ENCODE results near the gene EPHB1. TPM values are rescaled to one million over a fixed set of nuclear protein-coding genes. Genes with fewer than 3 reads are reported as not detected.

EPHB1 gene
- total RNA-seq, 1 donor from 2014 or later = 0.71 TPM

DNA sequence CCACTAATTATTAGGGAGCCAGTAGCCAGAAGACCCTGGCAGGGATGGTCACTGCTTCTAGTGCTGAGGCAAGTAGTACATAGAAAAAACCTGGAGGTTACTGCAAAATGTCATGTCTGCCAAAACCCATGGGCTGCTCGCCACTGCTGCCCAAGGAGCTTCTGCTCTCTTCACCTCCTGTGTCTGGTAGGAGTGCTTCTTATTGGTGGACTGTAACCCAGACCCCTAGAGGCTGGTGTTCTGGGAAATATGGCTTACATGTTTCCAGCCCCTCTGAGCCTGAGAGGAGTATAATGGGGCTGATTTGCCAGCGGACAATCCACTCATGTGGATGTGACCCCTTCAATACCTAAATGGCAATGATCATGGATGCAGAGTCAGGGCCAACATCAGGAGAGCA lies 286.4 kb downstream of the EPHB1 start:
- Mint-ChIP-seq H3K4me3 (ENCODE audit: low read depth) (no peak overlapping the region), H3K27me3 (ENCODE audit: low read depth) (no peaks in the 10 kb centered on the region), H3K9me3 (no peaks in the 10 kb centered on the region), H3K4me1 (ENCODE audit: low read depth) (no peaks in the 10 kb centered on the region), H3K27ac (no peak overlapping the region), H3K36me3 (ENCODE audit: low read depth) (no peaks in the 10 kb centered on the region)
- DNase-seq (ENCODE audit: low spot score) = no peak
- intact Hi-C loops (cut with micrococcal nuclease) = no loop called here

- intact Hi-C loops (cut with micrococcal nuclease) = no loop called here
- DNase-seq (ENCODE audit: low spot score) = no peak
- Mint-ChIP-seq H3K27ac (no peak overlapping the region), H3K36me3 (ENCODE audit: low read depth) (no peaks in the 10 kb centered on the region), H3K4me3 (ENCODE audit: low read depth) (no peak overlapping the region), H3K4me1 (ENCODE audit: low read depth) (no peaks in the 10 kb centered on the region), H3K27me3 (ENCODE audit: low read depth) (no peaks in the 10 kb centered on the region), H3K9me3 (no peaks in the 10 kb centered on the region)
Observed at GRCh38 chr3:135081856-135082434, 286.9 kb downstream of the EPHB1 start.

DNA sequence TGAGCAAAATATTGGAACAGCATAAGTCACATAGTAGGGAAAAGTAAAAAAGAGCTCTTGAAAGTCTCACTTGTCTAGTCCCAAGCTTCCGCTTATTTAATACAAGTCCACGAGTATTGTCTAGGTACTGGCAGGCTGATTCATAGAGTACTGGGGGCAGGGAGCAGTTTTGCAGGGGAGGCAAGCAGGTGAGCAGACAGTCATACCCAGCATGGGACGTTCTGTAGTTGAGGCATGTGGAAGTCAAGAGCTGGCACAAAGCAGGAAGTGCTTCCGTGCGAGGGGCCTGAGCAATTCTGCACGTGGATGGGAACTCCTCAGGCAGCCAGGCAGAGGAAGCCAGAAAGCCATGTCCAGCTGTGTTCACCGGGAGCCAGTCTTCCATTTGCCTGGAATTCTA lies 287.6 kb downstream of the EPHB1 start:
- Mint-ChIP-seq H3K36me3 (ENCODE audit: low read depth) (no peaks in the 10 kb centered on the region), H3K27ac (no peak overlapping the region), H3K9me3 (no peaks in the 10 kb centered on the region), H3K4me1 (ENCODE audit: low read depth) (no peaks in the 10 kb centered on the region), H3K4me3 (ENCODE audit: low read depth) (no peak overlapping the region), H3K27me3 (ENCODE audit: low read depth) (no peaks in the 10 kb centered on the region)
- no peak for DNase-seq (ENCODE audit: low spot score)
- intact Hi-C loops (cut with micrococcal nuclease) = no loop called here

GRCh38 chr3:135083179-135083578 lies 288.1 kb downstream of the EPHB1 start:
- no peak overlapping the region for H3K4me3 Mint-ChIP-seq (ENCODE audit: low read depth)
- no peak for DNase-seq (ENCODE audit: low spot score)
- intact Hi-C loops (cut with micrococcal nuclease) = no loop called here
- H3K27ac Mint-ChIP-seq = no peak overlapping the region
- H3K36me3 Mint-ChIP-seq (ENCODE audit: low read depth) = no peaks in the 10 kb centered on the region
- no peaks in the 10 kb centered on the region for H3K9me3 Mint-ChIP-seq
- H3K27me3 Mint-ChIP-seq (ENCODE audit: low read depth) = no peaks in the 10 kb centered on the region
- no peaks in the 10 kb centered on the region for H3K4me1 Mint-ChIP-seq (ENCODE audit: low read depth)

DNA sequence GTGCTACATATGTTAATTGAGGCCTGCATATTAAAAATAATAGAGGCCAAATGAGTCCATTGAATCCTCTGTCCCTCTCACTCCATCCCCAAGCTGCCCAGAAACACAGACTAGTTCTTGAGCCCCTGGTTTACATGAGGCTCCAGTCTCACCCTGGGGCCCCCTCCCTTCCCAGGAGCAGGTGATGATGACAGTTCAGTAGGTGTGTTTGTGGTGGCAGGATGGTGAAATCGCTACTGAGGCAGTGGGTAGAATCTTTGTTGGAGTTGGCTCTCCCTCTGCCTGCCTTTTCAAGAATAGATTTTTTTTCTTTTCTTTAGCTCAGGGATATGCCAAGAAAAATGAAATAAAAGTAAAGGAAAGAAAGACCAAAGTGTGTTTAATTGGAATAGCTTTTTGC lies 288.7 kb downstream of the EPHB1 start:
- no peak for DNase-seq (ENCODE audit: low spot score)
- H3K4me3 Mint-ChIP-seq (ENCODE audit: low read depth) = no peak overlapping the region
- intact Hi-C loops (cut with micrococcal nuclease) = no loop called here
- no peak overlapping the region for H3K27ac Mint-ChIP-seq
- no peaks in the 10 kb centered on the region for H3K27me3 Mint-ChIP-seq (ENCODE audit: low read depth)
- no peaks in the 10 kb centered on the region for H3K9me3 Mint-ChIP-seq
- no peaks in the 10 kb centered on the region for H3K36me3 Mint-ChIP-seq (ENCODE audit: low read depth)
- no peaks in the 10 kb centered on the region for H3K4me1 Mint-ChIP-seq (ENCODE audit: low read depth)

GRCh38 chr3:135084405-135084804 lies 289.3 kb downstream of the EPHB1 start:
- Mint-ChIP-seq H3K36me3 (ENCODE audit: low read depth) (no peaks in the 10 kb centered on the region), H3K9me3 (no peaks in the 10 kb centered on the region), H3K27me3 (ENCODE audit: low read depth) (no peaks in the 10 kb centered on the region), H3K27ac (no peak overlapping the region), H3K4me1 (ENCODE audit: low read depth) (no peaks in the 10 kb centered on the region), H3K4me3 (ENCODE audit: low read depth) (no peak overlapping the region)
- intact Hi-C loops (cut with micrococcal nuclease) = no loop called here
- DNase-seq (ENCODE audit: low spot score) = no peak

DNA sequence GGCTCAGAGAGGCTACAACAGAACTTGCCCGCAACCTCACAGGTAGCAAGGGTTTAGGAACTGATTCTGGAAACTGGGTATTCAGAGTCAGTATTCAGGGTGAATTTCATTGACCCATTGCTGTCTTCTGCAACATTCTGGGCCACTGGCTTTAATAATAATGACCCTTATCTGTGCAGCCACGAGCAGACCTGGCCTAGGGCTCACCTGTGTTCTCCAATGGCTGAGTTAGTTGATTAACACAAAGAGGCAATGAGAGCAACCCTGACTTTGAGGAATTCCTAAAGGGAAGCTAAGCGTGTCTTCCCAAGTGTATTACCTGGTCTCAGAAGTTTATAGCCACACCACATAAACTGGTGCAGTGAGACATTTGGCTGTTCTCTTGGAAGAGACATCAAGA lies 289.9 kb downstream of the EPHB1 start:
- Mint-ChIP-seq H3K4me3 (ENCODE audit: low read depth) (no peak overlapping the region), H3K9me3 (no peaks in the 10 kb centered on the region), H3K27ac (no peak overlapping the region), H3K4me1 (ENCODE audit: low read depth) (no peaks in the 10 kb centered on the region), H3K27me3 (ENCODE audit: low read depth) (no peaks in the 10 kb centered on the region), H3K36me3 (ENCODE audit: low read depth) (no peaks in the 10 kb centered on the region)
- intact Hi-C loops (cut with micrococcal nuclease) = no loop called here
- DNase-seq (ENCODE audit: low spot score) = no peak

GRCh38 chr3:135085652-135086436 lies 290.8 kb downstream of the EPHB1 start:
- Mint-ChIP-seq H3K27ac (no peak overlapping the region), H3K27me3 (ENCODE audit: low read depth) (no peaks in the 10 kb centered on the region), H3K36me3 (ENCODE audit: low read depth) (no peaks in the 10 kb centered on the region), H3K4me1 (ENCODE audit: low read depth) (no peaks in the 10 kb centered on the region), H3K9me3 (no peaks in the 10 kb centered on the region), H3K4me3 (ENCODE audit: low read depth) (no peak overlapping the region)
- intact Hi-C loops (cut with micrococcal nuclease) = no loop called here
- no peak for DNase-seq (ENCODE audit: low spot score)

DNA sequence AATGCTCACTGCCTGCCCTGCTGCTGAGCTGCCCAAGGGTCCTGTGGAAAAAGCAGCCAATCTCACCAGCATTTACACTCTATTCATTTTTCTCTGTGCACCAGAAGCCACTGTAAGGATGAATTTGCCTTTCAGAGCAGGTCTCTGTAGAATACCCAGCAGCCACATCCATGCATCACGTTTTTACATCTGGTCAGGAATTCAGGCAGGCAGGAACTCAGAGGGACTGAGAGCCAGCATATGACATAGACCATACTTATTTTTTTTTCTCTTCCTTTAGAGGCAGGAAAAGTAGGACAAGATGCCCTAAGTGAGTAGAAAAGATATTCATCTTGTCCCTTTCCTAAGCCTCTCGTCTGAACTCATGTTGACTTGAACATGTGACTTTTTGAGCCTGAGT lies 292.7 kb downstream of the EPHB1 start:
- H3K9me3 Mint-ChIP-seq = no peaks in the 10 kb centered on the region
- H3K4me3 Mint-ChIP-seq (ENCODE audit: low read depth) = no peak overlapping the region
- intact Hi-C loops (cut with micrococcal nuclease) = no loop called here
- no peaks in the 10 kb centered on the region for H3K27me3 Mint-ChIP-seq (ENCODE audit: low read depth)
- no peak overlapping the region for H3K27ac Mint-ChIP-seq
- no peak for DNase-seq (ENCODE audit: low spot score)
- H3K4me1 Mint-ChIP-seq (ENCODE audit: low read depth) = no peaks in the 10 kb centered on the region
- no peaks in the 10 kb centered on the region for H3K36me3 Mint-ChIP-seq (ENCODE audit: low read depth)

- no peaks in the 10 kb centered on the region for H3K27me3 Mint-ChIP-seq (ENCODE audit: low read depth)
- H3K4me3 Mint-ChIP-seq (ENCODE audit: low read depth) = no peak overlapping the region
Observed at GRCh38 chr3:135089451-135089850, 294.4 kb downstream of the EPHB1 start.

DNA sequence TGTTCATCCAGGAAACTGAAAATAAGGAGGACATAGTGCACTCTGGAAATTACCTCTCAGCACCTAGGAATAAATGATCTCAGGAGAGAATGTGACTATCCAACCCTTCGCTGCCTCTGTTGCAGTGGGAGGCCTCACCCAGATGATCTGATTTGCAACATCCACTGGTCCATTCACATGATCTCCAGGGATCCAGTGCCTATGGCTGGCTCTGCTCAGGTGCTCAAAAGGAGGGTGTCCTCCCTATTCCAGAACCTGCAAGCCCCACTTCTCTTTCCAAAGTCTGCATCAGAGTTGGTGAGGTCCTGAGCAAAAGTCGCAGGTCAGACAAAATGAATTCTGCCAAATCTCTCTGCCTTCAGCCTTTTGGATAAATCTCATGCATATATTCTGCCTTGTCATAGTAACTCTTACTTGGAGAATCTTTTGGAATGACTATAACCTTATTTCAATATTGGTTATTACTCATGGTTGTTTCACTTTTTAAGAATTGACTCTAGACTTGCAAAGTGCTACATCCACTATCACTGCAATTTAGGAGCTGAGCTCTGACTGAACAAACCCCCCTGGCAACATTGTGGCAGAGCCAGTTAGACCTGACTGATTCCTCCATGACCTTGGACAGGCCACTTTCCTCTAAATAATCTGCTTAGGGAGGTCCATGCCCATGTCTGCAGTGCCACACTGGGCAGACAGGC lies 295.1 kb downstream of the EPHB1 start:
- no peaks in the 10 kb centered on the region for H3K27me3 Mint-ChIP-seq (ENCODE audit: low read depth)

More at GRCh38 chr3:135089451-135089850, 294.4 kb downstream of the EPHB1 start:
- Mint-ChIP-seq H3K9me3 (no peaks in the 10 kb centered on the region), H3K27ac (no peak overlapping the region), H3K4me1 (ENCODE audit: low read depth) (no peaks in the 10 kb centered on the region), H3K36me3 (ENCODE audit: low read depth) (no peaks in the 10 kb centered on the region)
- no peak for DNase-seq (ENCODE audit: low spot score)
- intact Hi-C loops (cut with micrococcal nuclease) = no loop called here

DNA sequence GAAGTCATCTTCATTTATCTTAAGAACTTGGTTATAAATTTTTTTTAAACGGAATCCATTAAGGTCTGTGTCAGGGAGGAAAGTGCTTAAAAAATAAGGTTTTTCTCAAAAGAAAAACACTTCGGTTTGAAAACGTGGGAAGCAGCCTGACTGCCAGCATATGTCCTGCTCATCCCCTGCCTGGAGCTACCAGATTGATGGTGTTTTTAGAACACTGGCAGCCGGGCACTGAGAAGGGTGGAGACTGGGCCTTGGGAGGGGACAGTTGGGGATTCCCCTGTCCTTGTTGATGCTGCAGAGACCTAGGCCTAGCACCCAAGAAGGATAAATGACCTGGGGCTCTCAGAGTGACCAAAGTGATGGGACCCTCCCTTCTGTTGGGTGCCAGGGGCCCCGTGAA lies 296.9 kb downstream of the EPHB1 start:
- Mint-ChIP-seq H3K9me3 (no peaks in the 10 kb centered on the region), H3K27me3 (ENCODE audit: low read depth) (no peaks in the 10 kb centered on the region), H3K4me1 (ENCODE audit: low read depth) (no peaks in the 10 kb centered on the region), H3K27ac (no peak overlapping the region), H3K36me3 (ENCODE audit: low read depth) (no peaks in the 10 kb centered on the region), H3K4me3 (ENCODE audit: low read depth) (no peak overlapping the region)
- DNase-seq (ENCODE audit: low spot score) = no peak
- intact Hi-C loops (cut with micrococcal nuclease) = no loop called here

More for the DNA sequence above, 295.1 kb downstream of the EPHB1 start:
- H3K4me3 Mint-ChIP-seq (ENCODE audit: low read depth) = no peak overlapping the region
- no peaks in the 10 kb centered on the region for H3K9me3 Mint-ChIP-seq
- intact Hi-C loops (cut with micrococcal nuclease) = no loop called here
- DNase-seq (ENCODE audit: low spot score) = no peak
- no peaks in the 10 kb centered on the region for H3K36me3 Mint-ChIP-seq (ENCODE audit: low read depth)
- H3K4me1 Mint-ChIP-seq (ENCODE audit: low read depth) = no peaks in the 10 kb centered on the region
- no peak overlapping the region for H3K27ac Mint-ChIP-seq

GRCh38 chr3:135093121-135093520 lies 298.1 kb downstream of the EPHB1 start:
- intact Hi-C loops (cut with micrococcal nuclease) = no loop called here
- H3K4me1 Mint-ChIP-seq (ENCODE audit: low read depth) = no peaks in the 10 kb centered on the region
- H3K9me3 Mint-ChIP-seq = no peaks in the 10 kb centered on the region
- H3K27ac Mint-ChIP-seq = no peak overlapping the region
- DNase-seq (ENCODE audit: low spot score) = no peak
- no peaks in the 10 kb centered on the region for H3K27me3 Mint-ChIP-seq (ENCODE audit: low read depth)
- no peaks in the 10 kb centered on the region for H3K36me3 Mint-ChIP-seq (ENCODE audit: low read depth)
- H3K4me3 Mint-ChIP-seq (ENCODE audit: low read depth) = no peak overlapping the region

Measured in activated T-helper 2 cell treated with anti-CD3 and anti-CD28 coated beads, Interferon-gamma antibody, Interleukin-2, Interleukin-4, amounts not matched to agents 10 μg/mL and 5 μg/mL and 100 μg/mL, durations not matched to agents 14 hours and 24 hours and 36 hours (primary cell).